IPS DF 19.7 (cell line): Measurements from ENCODE around the gene FAM161A.
A peak's percentile ranks its signal among the peaks of the same experiment; 100 is the strongest.
"Not testable (repeated sequence)": the region's sequence is repeated elsewhere in the genome, so short reads cannot be mapped to it uniquely, and the experiment has no call there.

Source experiments
- DNase-seq: peaks from one replicate; pipeline ENCODE4 v3.0.0-alpha.2; 2013; ENCODE audit warnings: low read depth, low spot score

The FAM161A gene

GRCh38 chr2:61845320-61845719 lies 8.5 kb downstream of the FAM161A start:
- no peak for DNase-seq

GRCh38 chr2:61841286-61841685 lies 12.6 kb downstream of the FAM161A start:
- DNase-seq, result no peak

- DNase-seq, result no peak
Measured at GRCh38 chr2:61834893-61835292, 19.0 kb downstream of the FAM161A start.

- DNase-seq, result no peak
Measured at GRCh38 chr2:61833971-61834370, 19.9 kb downstream of the FAM161A start.

- DNase-seq, result no peak
Measured at GRCh38 chr2:61832183-61832841, 21.5 kb downstream of the FAM161A start.

GRCh38 chr2:61822255-61822654 lies 31.6 kb downstream of the FAM161A start:
- DNase-seq, result no peak

- no peak for DNase-seq
Measured at GRCh38 chr2:61816480-61817355, 37.1 kb downstream of the FAM161A start.

- no peak for DNase-seq
Measured at GRCh38 chr2:61814539-61815160, 39.2 kb downstream of the FAM161A start.

GRCh38 chr2:61813314-61813713 lies 40.5 kb downstream of the FAM161A start:
- DNase-seq, result not testable (repeated sequence)

GRCh38 chr2:61811821-61812220 lies 42.0 kb downstream of the FAM161A start:
- DNase-seq, result no peak

- DNase-seq, result not testable (repeated sequence)
Measured at GRCh38 chr2:61810203-61810602, 43.7 kb downstream of the FAM161A start.

GRCh38 chr2:61808693-61809092 lies 45.2 kb downstream of the FAM161A start:
- not testable (repeated sequence) for DNase-seq

- DNase-seq, result no peak
Measured at GRCh38 chr2:61807036-61807757, 46.7 kb downstream of the FAM161A start.

GRCh38 chr2:61802548-61802947 lies 51.3 kb downstream of the FAM161A start:
- DNase-seq, result no peak

GRCh38 chr2:61799099-61799498 lies 54.8 kb downstream of the FAM161A start:
- DNase-seq, result no peak

GRCh38 chr2:61797446-61797845 lies 56.4 kb downstream of the FAM161A start:
- not testable (repeated sequence) for DNase-seq

GRCh38 chr2:61795408-61795807 lies 58.5 kb downstream of the FAM161A start:
- DNase-seq, result no peak

- peak; percentile 60 for DNase-seq
Measured at GRCh38 chr2:61793389-61793836, 60.4 kb downstream of the FAM161A start.

GRCh38 chr2:61792355-61792890 lies 61.4 kb downstream of the FAM161A start:
- no peak for DNase-seq

GRCh38 chr2:61789807-61790602 lies 63.9 kb downstream of the FAM161A start:
- DNase-seq, result no peak
